B cell (primary cell): ENCODE results near the gene CHSY3. TPM values are rescaled to one million over a fixed set of nuclear protein-coding genes. Genes with fewer than 3 reads are reported as not detected.

Experiments used
- ATAC-seq: fragments of 200-7000 bp; cut with Tn5 transposase; one replicate; pipeline ENCODE4 v1.10.0; 2021; ENCODE audit warnings: low read depth, mild to moderate bottlenecking, moderate number of reproducible peaks, moderate library complexity
- CTCF ChIA-PET: fragments of 350-600 bp; sonication (Branson Sonifier 250); formaldehyde crosslinking; loops from one replicate; lab custom pipeline; 2021; ENCODE audit warnings: antibody characterized with exemption, inconsistent platforms; lab: Charles Lee
- POLR2A ChIA-PET: fragments of 350-600 bp; sonication (Branson Sonifier 250); formaldehyde crosslinking; loops from one replicate; lab custom pipeline; 2021; ENCODE audit warnings: antibody characterized with exemption; lab: Charles Lee
- DNase-seq: peaks from one replicate; pipeline ENCODE4 v3.0.0; 2013
- H2AFZ ChIP-seq: 2 replicates; pipeline ENCODE4 v1.6.1; 2012; ENCODE audit warnings: mild to moderate bottlenecking, low read depth, low read length; ENCODE audit not compliant: insufficient read depth, poor library complexity, severe bottlenecking
- H3K27ac ChIP-seq, 2 donors: 1 replicate in 1 of 2; 2 replicates in 1 of 2; pipeline ENCODE4 v1.5.1; 2012 to 2013; ENCODE audit warnings: low read length in 2 of 2, mild to moderate bottlenecking in 2 of 2, moderate library complexity in 1 of 2
- H3K27me3 ChIP-seq, 4 experiments: fragments of 200-600 bp in 1 of 4; sonication (generic) in 1 of 4; replicated peaks in 1 of 4; 1 replicate in 2 of 4; 2 replicates in 2 of 4; pipeline versions ENCODE4 v1.6.1 to v1.7.0; 2013 to 2016; ENCODE audit warnings: low read length in 3 of 4, mild to moderate bottlenecking in 2 of 4, mixed read lengths in 1 of 4, moderate library complexity in 1 of 4; ENCODE audit not compliant: insufficient read depth in 4 of 4, control insufficient read depth in 3 of 4; ENCODE audit errors: control extremely low read depth in 1 of 4
- H3K36me3 ChIP-seq, 2 experiments: replicated peaks in 1 of 2; 1 replicate in 1 of 2; 2 replicates in 1 of 2; pipeline versions ENCODE4 v1.6.1 to v1.7.1; 2013; ENCODE audit warnings: low read length in 1 of 2; ENCODE audit not compliant: insufficient read depth in 2 of 2, control insufficient read depth in 1 of 2; ENCODE audit errors: control extremely low read depth in 1 of 2, extremely low read depth in 1 of 2
- H3K4me1 ChIP-seq, 2 donors: fragments of 200-600 bp in 1 of 2; sonication (generic) in 1 of 2; 1 replicate in 1 of 2; 2 replicates in 1 of 2; pipeline versions ENCODE4 v1.5.1 to v1.6.1; 2013 to 2017; ENCODE audit warnings: low read length in 2 of 2; ENCODE audit not compliant: control insufficient read depth in 2 of 2, insufficient read depth in 2 of 2
- H3K4me2 ChIP-seq: replicated peaks from 2 replicates; pipeline ENCODE3; 2012; ENCODE audit warnings: mild to moderate bottlenecking, low read depth, low read length; ENCODE audit not compliant: poor library complexity, severe bottlenecking
- H3K4me3 ChIP-seq, 5 experiments: fragments of 200-600 bp in 1 of 5; sonication (generic) in 1 of 5; 1 replicate in 3 of 5; 2 replicates in 2 of 5; pipeline versions ENCODE4 v1.5.1 to v1.7.0; 2011 to 2016; ENCODE audit warnings: low read length in 4 of 5, mild to moderate bottlenecking in 4 of 5, low read depth in 2 of 5, control low read depth in 1 of 5, moderate library complexity in 1 of 5; ENCODE audit not compliant: insufficient read depth in 1 of 5; ENCODE audit errors: control extremely low read depth in 1 of 5, extremely low read depth in 1 of 5
- H3K79me2 ChIP-seq: fragments of 200-600 bp; sonication (generic); one replicate; pipeline ENCODE4 v1.6.0; 2016; ENCODE audit warnings: low read length; ENCODE audit not compliant: control insufficient read depth, insufficient read depth
- H3K9ac ChIP-seq: fragments of 200-600 bp; sonication (generic); 2 replicates; pipeline ENCODE4 v1.6.1; 2017; ENCODE audit warnings: mild to moderate bottlenecking, low read length, moderate library complexity
- H3K9me3 ChIP-seq, 3 donors: one replicate each; pipeline versions ENCODE4 v1.6.1 to v1.7.1; 2013; ENCODE audit warnings: low read length in 2 of 3; ENCODE audit not compliant: control insufficient read depth in 2 of 3, insufficient read depth in 1 of 3; ENCODE audit errors: control extremely low read depth in 1 of 3
- H4K20me1 ChIP-seq: 2 replicates; pipeline ENCODE4 v1.6.0; 2012; ENCODE audit warnings: mild to moderate bottlenecking, low read length; ENCODE audit not compliant: insufficient read depth, control insufficient read depth, poor library complexity, severe bottlenecking
- H3K27ac Mint-ChIP-seq: one replicate; pipeline ENCODE4 v1.8.0; 2021; ENCODE audit warnings: mixed read lengths
- H3K27me3 Mint-ChIP-seq: one replicate; pipeline ENCODE4 v1.8.0; 2021; ENCODE audit warnings: mixed read lengths
- H3K4me1 Mint-ChIP-seq: one replicate; pipeline ENCODE4 v1.8.0; 2021; ENCODE audit warnings: mixed read lengths
- H3K4me3 Mint-ChIP-seq: one replicate; pipeline ENCODE4 v1.8.0; 2021; ENCODE audit warnings: mixed read lengths
- H3K9me3 Mint-ChIP-seq: one replicate; pipeline ENCODE4 v1.8.0; 2022; ENCODE audit warnings: mixed read lengths; ENCODE audit not compliant: insufficient read depth
- CTCF ChIP-seq: fragments of 200-600 bp; IDR thresholded peaks from one replicate; pipeline ENCODE4 v1.8.0; 2022; ENCODE audit warnings: antibody characterized with exemption, mild to moderate bottlenecking
- EZH2 ChIP-seq: IDR thresholded peaks from 2 replicates; pipeline ENCODE4 v1.6.1; 2012; ENCODE audit warnings: borderline replicate concordance, low read depth, mild to moderate bottlenecking, moderate library complexity, low read length; ENCODE audit not compliant: insufficient read depth, poor library complexity, severe bottlenecking
- WGBS: methylation state at CpG from one replicate; pipeline ENCODE4 v1.1.5; 2013; ENCODE audit warnings: missing lambda C conversion rate; ENCODE audit not compliant: insufficient coverage; 5-methylcytosine and 5-hydroxymethylcytosine counted together
- intact Hi-C: fragments of 100-400 bp; cut with micrococcal nuclease; formaldehyde crosslinking; loops from one replicate; pipeline ENCODE4 v1.10.0; 2022
- polyA plus RNA-seq: library from polyadenylated mRNA; depleted of rRNA; stranded (reverse); fragments of >200 nt; gene quantifications from 2 replicates; pipeline ENCODE4 v1.2.3, GENCODE V29; 2012
- total RNA-seq, 2 donors: library from RNA; stranded (reverse); fragments of 120-200 nt in 1 of 2; gene quantifications; 1 replicate in 1 of 2; 2 replicates in 1 of 2; pipeline versions ENCODE4 v1.2.3 to v1.2.4, GENCODE V29; 2013 to 2022

Gene CHSY3
- total and polyA plus RNA-seq, 2 donors (not counting 1 experiment from before 2014, with no cell fraction given) = not detected

DNA sequence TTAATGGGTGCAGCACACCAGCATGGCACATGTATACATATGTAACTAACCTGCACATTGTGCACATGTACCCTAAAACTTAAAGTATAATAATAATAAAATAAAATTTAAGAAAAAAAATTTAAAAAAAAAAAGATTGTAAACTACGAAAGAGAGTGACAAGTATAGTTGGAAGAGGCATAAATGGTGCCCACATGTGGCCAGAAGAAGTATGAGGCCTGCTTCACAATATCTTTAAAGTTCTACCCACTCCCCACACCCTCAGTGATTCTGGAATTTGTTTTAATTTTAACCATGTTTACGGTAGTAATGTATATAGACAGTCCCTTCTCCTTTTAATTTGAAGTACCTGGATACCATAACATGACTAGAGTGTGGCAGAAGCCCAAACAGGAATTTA is 172.7 kb downstream of the CHSY3 start:
- Histone ChIP-seq H3K36me3 (no peaks in the 10 kb centered on the region), H3K79me2 (no peaks in the 10 kb centered on the region), H2AFZ (no peak overlapping the region), H3K27ac (no peak overlapping the region), H3K4me3 (no peak overlapping the region), H3K27me3 (no peaks in the 10 kb centered on the region), H3K4me1 (no peaks in the 10 kb centered on the region), H3K4me2 (no peak overlapping the region), H3K9me3 (no peaks in the 10 kb centered on the region), H3K9ac (no peak overlapping the region), H4K20me1 (no peaks in the 10 kb centered on the region)
- DNase-seq = no peak
- WGBS = no CpG with 5 or more reads among the region's 2 CpGs
- Mint-ChIP-seq H3K4me1 (no peaks in the 10 kb centered on the region), H3K4me3 (no peak overlapping the region), H3K27ac (no peak overlapping the region), H3K27me3 (no peaks in the 10 kb centered on the region), H3K9me3 (no peaks in the 10 kb centered on the region)
- ChIA-PET POLR2A (no interaction called here), CTCF (no interaction called here)
- no peak for TF ChIP-seq EZH2
- TF ChIP-seq CTCF = no peak
- intact Hi-C loops = no loop called here
- no peak for ATAC-seq

GRCh38 chr5:130078661-130079060 is 174.4 kb downstream of the CHSY3 start:
- H3K4me1 ChIP-seq = no peaks in the 10 kb centered on the region
- no CpG with 5 or more reads among the region's 3 CpGs for WGBS
- H3K27me3 Mint-ChIP-seq = no peaks in the 10 kb centered on the region
- TF ChIP-seq CTCF = no peak
- TF ChIP-seq EZH2 = no peak
- H3K4me3 ChIP-seq = no peak overlapping the region
- POLR2A ChIA-PET = no interaction called here
- no peaks in the 10 kb centered on the region for H3K79me2 ChIP-seq
- no peak overlapping the region for H3K27ac ChIP-seq
- H3K9me3 ChIP-seq = no peaks in the 10 kb centered on the region
- no peak overlapping the region for H3K4me2 ChIP-seq
- no peaks in the 10 kb centered on the region for H3K27me3 ChIP-seq
- no peak overlapping the region for H2AFZ ChIP-seq
- H3K9ac ChIP-seq = no peak overlapping the region
- DNase-seq (no peak), ATAC-seq (no peak)
- H3K27ac Mint-ChIP-seq = no peak overlapping the region
- intact Hi-C loops = no loop called here
- H3K4me1 Mint-ChIP-seq = no peaks in the 10 kb centered on the region
- H4K20me1 ChIP-seq = no peaks in the 10 kb centered on the region
- H3K36me3 ChIP-seq = no peaks in the 10 kb centered on the region
- CTCF ChIA-PET = no interaction called here
- no peaks in the 10 kb centered on the region for H3K9me3 Mint-ChIP-seq
- H3K4me3 Mint-ChIP-seq = no peak overlapping the region
